Fibroblast of lung (primary cell): ENCODE measurements around the gene NPS. TPM values are rescaled to one million over a fixed set of nuclear protein-coding genes. Genes with fewer than 3 reads are reported as not detected.

Experiments used
- DNase-seq, 2 donors: peaks; one replicate each; pipeline versions ENCODE4 v3.0.0 to v3.0.0-alpha.2; 2010; ENCODE audit warnings: low read depth in 2 of 2
- H2AFZ ChIP-seq: 2 replicates; pipeline ENCODE4 v1.5.1; 2012; ENCODE audit warnings: low read length, control low read depth, inconsistent platforms
- H3K27ac ChIP-seq: 2 replicates; pipeline ENCODE4 v1.5.1; 2011; ENCODE audit warnings: low read length, control low read depth; ENCODE audit not compliant: insufficient read depth
- H3K27me3 ChIP-seq: 2 replicates; pipeline ENCODE4 v1.5.1; 2011; ENCODE audit warnings: mild to moderate bottlenecking, low read length; ENCODE audit not compliant: control insufficient read depth, insufficient read depth
- H3K36me3 ChIP-seq: 2 replicates; pipeline ENCODE4 v1.5.1; 2011; ENCODE audit warnings: low read length; ENCODE audit not compliant: control insufficient read depth, insufficient read depth
- H3K4me1 ChIP-seq: 2 replicates; pipeline ENCODE4 v1.5.1; 2011; ENCODE audit warnings: low read length; ENCODE audit not compliant: control insufficient read depth, insufficient read depth; ENCODE audit errors: extremely low read depth
- H3K4me2 ChIP-seq: 2 replicates; pipeline ENCODE4 v1.5.1; 2011; ENCODE audit warnings: low read length, control low read depth; ENCODE audit not compliant: insufficient read depth; ENCODE audit errors: extremely low read depth
- H3K4me3 ChIP-seq, 4 experiments: fragments of 200-600 bp in 1 of 4; sonication (generic) in 1 of 4; replicated peaks in 1 of 4; 2 replicates each; pipeline ENCODE4 v1.5.1; 2011 to 2016; ENCODE audit warnings: low read length in 4 of 4, low read depth in 3 of 4, mild to moderate bottlenecking in 3 of 4, control low read depth in 2 of 4, inconsistent platforms in 1 of 4, mixed read lengths in 1 of 4; ENCODE audit not compliant: insufficient read depth in 1 of 4; ENCODE audit errors: control extremely low read depth in 1 of 4
- H3K79me2 ChIP-seq: 2 replicates; pipeline ENCODE4 v1.5.1; 2012; ENCODE audit warnings: mild to moderate bottlenecking, low read length, inconsistent platforms; ENCODE audit not compliant: control insufficient read depth, insufficient read depth
- H3K9ac ChIP-seq: 2 replicates; pipeline ENCODE4 v1.5.1; 2011; ENCODE audit warnings: mild to moderate bottlenecking, low read length, control low read depth; ENCODE audit not compliant: insufficient read depth
- H3K9me3 ChIP-seq: 2 replicates; pipeline ENCODE4 v1.5.1; 2012; ENCODE audit warnings: low read depth, low read length; ENCODE audit not compliant: control insufficient read depth, insufficient read depth
- H4K20me1 ChIP-seq: 2 replicates; pipeline ENCODE4 v1.5.1; 2011; ENCODE audit warnings: low read length; ENCODE audit not compliant: control insufficient read depth, insufficient read depth; ENCODE audit errors: extremely low read depth
- EZH2 ChIP-seq: IDR thresholded peaks from 2 replicates; pipeline ENCODE4 v1.5.1; 2012; ENCODE audit warnings: low read length, control low read depth, mild to moderate bottlenecking; ENCODE audit errors: missing control alignments
- polyA plus RNA-seq, 2 donors: library from polyadenylated mRNA; depleted of rRNA in 1 of 2; stranded (reverse) in 1 of 2; unstranded in 1 of 2; fragments of >200 nt; gene quantifications; 2 replicates each; pipeline ENCODE4 v1.2.1, GENCODE V29; 2011 to 2012; ENCODE audit warnings: missing spikeins in 1 of 2
- total RNA-seq: library from RNA; depleted of rRNA; stranded (reverse); fragments of >200 nt; gene quantifications from 2 replicates; pipeline ENCODE4 v1.2.1, GENCODE V29; 2014
- TF ChIP-seq, protein P1 (sequence below), 2 donors: IDR thresholded peaks in 1 of 2; conservative IDR thresholded peaks in 1 of 2; 1 replicate in 1 of 2; 2 replicates in 1 of 2; pipeline ENCODE4 v1.5.1; 2011 to 2012; ENCODE audit warnings: low read length in 2 of 2, control low read depth in 1 of 2, inconsistent platforms in 1 of 2, low read depth in 1 of 2, mild to moderate bottlenecking in 1 of 2

The NPS gene
- total and polyA plus RNA-seq, 2 donors (not counting 1 experiment from before 2014, with no cell fraction given): not detected

DNA sequence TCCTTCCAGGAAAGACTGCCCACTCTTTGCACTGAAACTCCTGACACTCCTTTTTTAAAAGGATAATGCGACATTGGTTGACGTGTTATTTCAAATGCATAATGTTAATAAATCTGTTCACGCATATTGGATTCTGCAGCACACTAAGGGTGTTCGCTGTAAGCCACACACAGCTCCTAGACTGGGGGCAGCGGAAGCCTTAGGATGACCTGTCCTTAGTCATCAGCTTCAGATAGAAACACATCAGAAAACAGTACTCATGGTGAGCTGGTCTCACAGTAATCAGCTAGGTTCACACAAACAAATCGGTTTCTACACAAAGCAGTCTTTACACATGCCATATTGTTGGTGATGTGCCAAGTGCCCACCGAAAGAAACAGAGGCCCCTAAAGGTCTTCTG, 4.3 kb downstream of the NPS start:
- H3K9ac ChIP-seq: no peak overlapping the region
- H3K79me2 ChIP-seq: no peaks in the 10 kb centered on the region
- H3K4me2 ChIP-seq: no peak overlapping the region
- no peaks in the 10 kb centered on the region for H3K4me1 ChIP-seq
- H3K9me3 ChIP-seq: no peaks in the 10 kb centered on the region
- H2AFZ ChIP-seq: no peak overlapping the region
- no peaks in the 10 kb centered on the region for H3K36me3 ChIP-seq
- no peak overlapping the region for H3K27ac ChIP-seq
- no peak overlapping the region for H3K4me3 ChIP-seq
- no peaks in the 10 kb centered on the region for H4K20me1 ChIP-seq
- no peak for DNase-seq
- TF ChIP-seq, protein P1, sequence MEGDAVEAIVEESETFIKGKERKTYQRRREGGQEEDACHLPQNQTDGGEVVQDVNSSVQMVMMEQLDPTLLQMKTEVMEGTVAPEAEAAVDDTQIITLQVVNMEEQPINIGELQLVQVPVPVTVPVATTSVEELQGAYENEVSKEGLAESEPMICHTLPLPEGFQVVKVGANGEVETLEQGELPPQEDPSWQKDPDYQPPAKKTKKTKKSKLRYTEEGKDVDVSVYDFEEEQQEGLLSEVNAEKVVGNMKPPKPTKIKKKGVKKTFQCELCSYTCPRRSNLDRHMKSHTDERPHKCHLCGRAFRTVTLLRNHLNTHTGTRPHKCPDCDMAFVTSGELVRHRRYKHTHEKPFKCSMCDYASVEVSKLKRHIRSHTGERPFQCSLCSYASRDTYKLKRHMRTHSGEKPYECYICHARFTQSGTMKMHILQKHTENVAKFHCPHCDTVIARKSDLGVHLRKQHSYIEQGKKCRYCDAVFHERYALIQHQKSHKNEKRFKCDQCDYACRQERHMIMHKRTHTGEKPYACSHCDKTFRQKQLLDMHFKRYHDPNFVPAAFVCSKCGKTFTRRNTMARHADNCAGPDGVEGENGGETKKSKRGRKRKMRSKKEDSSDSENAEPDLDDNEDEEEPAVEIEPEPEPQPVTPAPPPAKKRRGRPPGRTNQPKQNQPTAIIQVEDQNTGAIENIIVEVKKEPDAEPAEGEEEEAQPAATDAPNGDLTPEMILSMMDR (conservative IDR thresholded peaks at IDR 0.05 in 1 of 2, IDR thresholded peaks at IDR 0.05 in 1 of 2; ENCODE audit: low read depth in 1 of 2, low read length in 2 of 2): no peak
- TF ChIP-seq EZH2: no peak
- H3K27me3 ChIP-seq: no peaks in the 10 kb centered on the region

GRCh38 chr10:127556916-127557315, 7.8 kb downstream of the NPS start:
- no peak overlapping the region for H2AFZ ChIP-seq
- H3K79me2 ChIP-seq: no peaks in the 10 kb centered on the region
- TF ChIP-seq, protein P1 (conservative IDR thresholded peaks at IDR 0.05 in 1 of 2, IDR thresholded peaks at IDR 0.05 in 1 of 2; ENCODE audit: low read depth in 1 of 2, low read length in 2 of 2): no peak
- no peak for TF ChIP-seq EZH2
- H3K9ac ChIP-seq: no peak overlapping the region
- no peaks in the 10 kb centered on the region for H3K27me3 ChIP-seq
- H4K20me1 ChIP-seq: no peaks in the 10 kb centered on the region
- no peak overlapping the region for H3K4me3 ChIP-seq
- H3K27ac ChIP-seq: no peak overlapping the region
- no peaks in the 10 kb centered on the region for H3K4me1 ChIP-seq
- DNase-seq: peak in 1 of 2 donors; percentile 5
- H3K4me2 ChIP-seq: no peak overlapping the region
- no peaks in the 10 kb centered on the region for H3K9me3 ChIP-seq
- no peaks in the 10 kb centered on the region for H3K36me3 ChIP-seq

DNA sequence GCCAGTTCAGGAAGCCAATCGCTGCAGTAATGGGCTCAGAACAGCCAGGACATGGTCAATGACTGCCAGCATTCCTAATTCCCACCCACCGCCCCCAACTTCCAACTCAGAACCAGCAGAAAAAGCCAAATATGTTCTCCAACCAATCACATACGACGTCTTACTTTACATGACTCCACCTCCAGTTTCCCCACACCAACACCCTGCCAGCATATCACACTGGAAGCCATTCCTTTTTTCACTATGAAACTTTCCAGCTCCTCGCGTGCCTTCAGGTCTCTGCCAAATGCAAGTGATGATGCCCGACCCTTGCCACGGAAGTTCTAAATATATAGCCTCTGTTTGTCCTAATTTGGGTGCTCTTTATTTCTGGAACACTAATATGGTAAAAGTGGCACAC, 12.5 kb downstream of the NPS start:
- no peak overlapping the region for H2AFZ ChIP-seq
- H4K20me1 ChIP-seq: no peaks in the 10 kb centered on the region
- H3K79me2 ChIP-seq: no peaks in the 10 kb centered on the region
- H3K4me2 ChIP-seq: no peak overlapping the region
- H3K4me3 ChIP-seq: no peak overlapping the region
- H3K27me3 ChIP-seq: no peaks in the 10 kb centered on the region
- no peak for TF ChIP-seq EZH2
- TF ChIP-seq, protein P1 (conservative IDR thresholded peaks at IDR 0.05 in 1 of 2, IDR thresholded peaks at IDR 0.05 in 1 of 2; ENCODE audit: low read depth in 1 of 2, low read length in 2 of 2): no peak
- no peaks in the 10 kb centered on the region for H3K4me1 ChIP-seq
- H3K9me3 ChIP-seq: no peaks in the 10 kb centered on the region
- H3K36me3 ChIP-seq: no peaks in the 10 kb centered on the region
- DNase-seq: no peak
- H3K9ac ChIP-seq: no peak overlapping the region
- H3K27ac ChIP-seq: no peak overlapping the region
